Karpas-422 (cell line): ENCODE measurements around the gene LARGE1. TPM values are rescaled to one million over a fixed set of nuclear protein-coding genes. Genes with fewer than 3 reads are reported as not detected.

ENCODE experiments used
- DNase-seq: peaks from one replicate; pipeline ENCODE4 v3.0.0-alpha.2; 2015
- H2AFZ ChIP-seq: fragments of 200-600 bp; sonication (generic); 2 replicates; pipeline ENCODE4 v1.6.1; 2014; ENCODE audit warnings: antibody characterized with exemption, low read length, mixed read lengths
- H3K27ac ChIP-seq: fragments of 200-600 bp; sonication (generic); 2 replicates; pipeline ENCODE4 v1.5.1; 2014; ENCODE audit warnings: mild to moderate bottlenecking, low read length, moderate library complexity
- H3K27me3 ChIP-seq: fragments of 200-600 bp; sonication (generic); 2 replicates; pipeline ENCODE4 v1.6.1; 2014; ENCODE audit warnings: low read length, mixed read lengths
- H3K36me3 ChIP-seq: fragments of 200-600 bp; sonication (generic); 2 replicates; pipeline ENCODE4 v1.6.1; 2014; ENCODE audit warnings: low read length, mixed read lengths; ENCODE audit not compliant: insufficient read depth
- H3K4me1 ChIP-seq: fragments of 200-600 bp; sonication (generic); 2 replicates; pipeline ENCODE4 v1.6.1; 2014; ENCODE audit warnings: mild to moderate bottlenecking, low read length, mixed read lengths
- H3K4me2 ChIP-seq: fragments of 200-600 bp; sonication (generic); 2 replicates; pipeline ENCODE4 v1.6.1; 2014; ENCODE audit warnings: low read length, low read depth, mild to moderate bottlenecking; ENCODE audit not compliant: poor library complexity, severe bottlenecking
- H3K4me3 ChIP-seq: fragments of 200-600 bp; sonication (generic); 2 replicates; pipeline ENCODE4 v1.5.1; 2014; ENCODE audit warnings: mild to moderate bottlenecking, antibody characterized with exemption, low read length, mixed read lengths
- H3K79me2 ChIP-seq: fragments of 200-600 bp; sonication (generic); 2 replicates; pipeline ENCODE4 v1.6.1; 2014; ENCODE audit warnings: mild to moderate bottlenecking, low read length, mixed read lengths
- H3K9ac ChIP-seq: fragments of 200-600 bp; sonication (generic); 2 replicates; pipeline ENCODE4 v1.6.0; 2014; ENCODE audit warnings: low read length
- H3K9me2 ChIP-seq: fragments of 200-600 bp; sonication (generic), shearing (Covaris generic); replicated peaks from 2 replicates; pipeline ENCODE4 v1.6.0; 2014; ENCODE audit warnings: mild to moderate bottlenecking, low read length, moderate library complexity; ENCODE audit not compliant: insufficient read depth
- H3K9me3 ChIP-seq: fragments of 300-700, 200-600 bp; sonication (generic); 2 replicates; pipeline ENCODE4 v1.6.1; 2014; ENCODE audit warnings: low read length, mixed read lengths
- H4K20me1 ChIP-seq: fragments of 200-600 bp; sonication (generic); 2 replicates; pipeline ENCODE4 v1.6.1; 2014; ENCODE audit warnings: mild to moderate bottlenecking, antibody characterized with exemption, low read length, low read depth; ENCODE audit not compliant: insufficient read depth
- total RNA-seq: library from RNA; depleted of rRNA; stranded (reverse); fragments of >200 nt; shearing (Covaris generic); gene quantifications from 2 replicates; pipeline ENCODE4 v1.2.3, GENCODE V29; 2014; ENCODE audit warnings: low replicate concordance

The LARGE1 gene
- total RNA-seq, 1 experiment from 2014 or later, result 0.15 TPM

DNA sequence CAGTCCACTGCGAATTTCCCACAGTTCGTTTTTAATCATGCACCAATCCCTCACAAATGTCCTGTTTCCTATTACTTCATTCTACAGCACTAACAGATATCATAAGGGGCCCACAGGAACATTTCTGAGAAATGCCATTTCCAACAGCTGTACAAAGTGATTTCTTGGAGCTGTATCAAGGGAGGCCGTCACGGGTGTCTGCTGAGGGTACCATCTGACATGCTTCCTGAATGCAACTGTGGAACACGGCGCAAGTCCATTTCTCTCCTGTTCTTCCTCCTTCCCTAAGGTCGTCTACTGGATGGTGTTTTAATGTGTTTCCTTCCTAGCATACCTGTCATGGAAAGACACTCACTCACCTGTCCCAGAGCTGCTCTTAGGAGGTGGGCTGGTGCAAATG lies 320.7 kb downstream of the LARGE1 start:
- Histone ChIP-seq H3K79me2 (no peaks in the 10 kb centered on the region), H3K9me3 (no peaks in the 10 kb centered on the region)

DNA sequence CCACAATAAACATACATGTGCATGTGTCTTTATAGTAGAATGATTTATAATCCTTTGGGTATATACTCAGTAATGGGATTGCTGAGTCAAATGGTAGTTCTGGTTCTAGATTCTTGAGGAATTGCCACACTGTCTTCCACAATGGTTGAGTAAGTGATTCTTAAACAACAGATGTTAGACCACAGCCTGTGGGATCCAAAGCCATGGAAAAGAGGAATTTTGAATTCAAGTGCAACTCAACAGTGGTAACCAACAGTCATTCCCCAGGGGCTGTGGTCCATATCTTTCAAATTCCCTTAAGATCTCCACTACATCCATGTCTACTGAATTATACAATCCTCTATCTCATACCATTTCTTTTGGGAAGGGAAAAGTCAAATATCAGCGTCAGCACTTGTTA lies 321.5 kb downstream of the LARGE1 start:
- Histone ChIP-seq H3K9ac (no peak overlapping the region), H3K9me3 (no peaks in the 10 kb centered on the region), H3K79me2 (no peaks in the 10 kb centered on the region), H4K20me1 (no peaks in the 10 kb centered on the region), H3K4me2 (no peak overlapping the region), H3K36me3 (no peaks in the 10 kb centered on the region), H3K4me3 (no peak overlapping the region), H3K27ac (no peak overlapping the region), H3K9me2 (no peaks in the 10 kb centered on the region), H2AFZ (no peak overlapping the region), H3K4me1 (no peaks in the 10 kb centered on the region), H3K27me3 (no peaks in the 10 kb centered on the region)
- no peak for DNase-seq

More for the DNA sequence above, 320.7 kb downstream of the LARGE1 start:
- Histone ChIP-seq H3K4me3 (no peak overlapping the region), H3K27ac (no peak overlapping the region), H3K27me3 (no peaks in the 10 kb centered on the region), H3K36me3 (no peaks in the 10 kb centered on the region), H3K9me2 (no peaks in the 10 kb centered on the region), H2AFZ (no peak overlapping the region), H4K20me1 (no peaks in the 10 kb centered on the region), H3K4me2 (no peak overlapping the region), H3K4me1 (no peaks in the 10 kb centered on the region), H3K9ac (no peak overlapping the region)
- DNase-seq, result no peak

DNA sequence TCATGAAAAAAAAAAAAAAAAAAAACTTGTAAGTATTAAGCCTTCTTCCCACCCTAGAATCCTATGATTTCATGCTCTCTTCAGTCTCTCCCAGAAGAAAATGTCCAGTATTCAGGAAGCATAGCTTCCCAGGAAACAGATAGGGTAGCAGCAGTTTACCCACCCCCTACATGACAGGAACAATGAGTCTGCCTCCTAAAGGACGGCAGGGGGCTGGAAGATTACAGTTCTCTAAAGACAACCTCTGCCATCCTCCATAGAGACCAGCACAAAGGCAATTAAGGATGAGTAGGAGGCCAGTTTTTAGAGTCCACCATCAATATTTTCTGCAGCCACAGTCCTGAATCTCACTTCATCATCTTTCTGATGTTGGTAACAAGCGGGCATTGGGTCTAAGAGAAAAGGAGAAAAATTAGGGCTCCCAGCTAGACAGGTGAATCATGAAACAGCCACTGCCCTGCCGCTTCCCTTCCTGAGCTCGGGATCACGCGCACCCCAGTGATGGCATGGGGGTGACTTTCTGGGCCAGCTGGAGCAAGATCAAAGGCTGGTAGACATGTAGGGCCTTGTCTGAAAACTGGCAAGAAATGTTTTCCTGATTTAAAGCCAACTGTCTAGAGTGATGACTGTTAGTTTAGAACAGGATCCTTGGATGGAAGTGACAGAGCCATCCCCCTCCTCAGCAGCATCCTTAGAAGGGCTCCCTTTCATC lies 322.8 kb downstream of the LARGE1 start:
- Histone ChIP-seq H3K4me1 (no peaks in the 10 kb centered on the region), H3K27ac (no peak overlapping the region), H4K20me1 (no peaks in the 10 kb centered on the region), H3K36me3 (no peaks in the 10 kb centered on the region), H3K9me3 (no peaks in the 10 kb centered on the region), H3K9me2 (no peaks in the 10 kb centered on the region), H3K27me3 (no peaks in the 10 kb centered on the region), H3K4me2 (no peak overlapping the region), H3K79me2 (no peaks in the 10 kb centered on the region), H3K4me3 (no peak overlapping the region), H2AFZ (no peak overlapping the region), H3K9ac (no peak overlapping the region)
- DNase-seq, result no peak

DNA sequence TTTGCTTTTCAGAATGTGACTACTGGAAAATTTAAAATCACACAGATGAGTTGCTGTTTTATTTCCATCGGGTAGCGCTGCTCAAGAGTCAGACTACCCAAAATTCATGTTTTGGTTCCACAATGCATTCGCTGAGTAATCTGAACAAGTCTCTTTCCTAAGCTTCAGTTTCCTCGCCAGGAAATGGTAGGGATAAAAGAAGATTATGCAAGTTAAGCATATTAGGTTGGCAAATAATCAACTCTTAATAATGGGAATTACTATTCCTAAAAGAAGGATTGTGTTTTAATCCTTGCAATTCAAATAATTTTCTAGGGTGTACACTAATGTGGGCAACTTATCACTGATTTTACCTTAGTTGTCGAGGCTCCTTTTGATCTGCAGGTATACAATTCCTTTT lies 326.5 kb downstream of the LARGE1 start:
- Histone ChIP-seq H3K4me1 (no peaks in the 10 kb centered on the region), H3K9me3 (no peaks in the 10 kb centered on the region), H2AFZ (no peak overlapping the region)

DNA sequence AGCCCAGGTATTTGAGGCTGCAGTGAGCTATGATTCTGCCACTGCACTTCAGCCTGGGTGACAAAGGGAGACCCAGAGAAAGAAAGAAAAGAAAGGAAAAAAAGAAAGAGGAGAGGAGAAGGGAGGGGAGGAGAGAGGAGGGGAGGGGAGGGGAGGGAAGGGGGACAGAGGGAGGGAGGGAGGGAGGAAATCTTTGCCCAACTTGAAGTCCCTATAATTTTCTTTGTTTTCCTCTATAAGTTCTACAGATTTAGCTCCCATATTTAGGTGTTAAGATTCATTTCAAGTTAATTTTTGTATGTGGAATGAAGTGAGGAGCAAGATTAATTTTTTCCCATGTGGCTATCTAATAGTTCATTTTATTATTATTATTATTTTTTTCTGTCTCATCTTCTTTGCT lies 328.3 kb downstream of the LARGE1 start:
- H3K36me3 ChIP-seq, result no peaks in the 10 kb centered on the region
- H3K27ac ChIP-seq, result no peak overlapping the region
- H3K79me2 ChIP-seq, result no peaks in the 10 kb centered on the region
- H3K9ac ChIP-seq, result no peak overlapping the region
- no peaks in the 10 kb centered on the region for H3K9me2 ChIP-seq
- H3K9me3 ChIP-seq, result no peaks in the 10 kb centered on the region
- no peaks in the 10 kb centered on the region for H3K4me1 ChIP-seq
- H3K4me3 ChIP-seq, result no peak overlapping the region
- no peaks in the 10 kb centered on the region for H4K20me1 ChIP-seq
- DNase-seq, result no peak
- H3K27me3 ChIP-seq, result no peaks in the 10 kb centered on the region
- H2AFZ ChIP-seq, result no peak overlapping the region
- no peak overlapping the region for H3K4me2 ChIP-seq

More for the DNA sequence above, 326.5 kb downstream of the LARGE1 start:
- Histone ChIP-seq H3K4me3 (no peak overlapping the region), H3K9ac (no peak overlapping the region), H3K9me2 (no peaks in the 10 kb centered on the region), H3K27me3 (no peaks in the 10 kb centered on the region), H3K4me2 (no peak overlapping the region), H3K79me2 (no peaks in the 10 kb centered on the region), H4K20me1 (no peaks in the 10 kb centered on the region), H3K27ac (no peak overlapping the region), H3K36me3 (no peaks in the 10 kb centered on the region)
- DNase-seq, result no peak

DNA sequence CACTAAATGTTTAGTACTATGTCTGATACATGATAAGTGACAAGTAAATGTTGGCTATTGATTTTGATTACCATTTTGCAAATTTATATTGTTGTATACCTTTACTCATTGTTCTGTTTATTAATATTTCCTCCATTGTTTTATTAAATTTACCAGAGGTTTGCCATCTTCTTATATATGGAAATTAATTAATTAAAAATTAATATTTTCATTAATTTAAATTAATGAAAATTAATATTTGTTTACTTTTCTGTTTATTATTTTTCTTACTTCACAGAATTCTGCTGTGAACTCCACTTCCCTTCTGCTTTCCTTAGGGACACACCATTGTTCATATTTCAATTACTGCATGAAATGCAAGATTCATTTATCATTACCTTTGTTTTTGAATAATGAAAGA lies 331.0 kb downstream of the LARGE1 start:
- H3K79me2 ChIP-seq, result no peaks in the 10 kb centered on the region
- no peak overlapping the region for H3K27ac ChIP-seq
- H2AFZ ChIP-seq, result no peak overlapping the region
- no peaks in the 10 kb centered on the region for H3K9me3 ChIP-seq
- no peak overlapping the region for H3K4me2 ChIP-seq
- H3K4me1 ChIP-seq, result no peaks in the 10 kb centered on the region
- H4K20me1 ChIP-seq, result no peaks in the 10 kb centered on the region
- H3K36me3 ChIP-seq, result no peaks in the 10 kb centered on the region
- no peaks in the 10 kb centered on the region for H3K9me2 ChIP-seq
- H3K4me3 ChIP-seq, result no peak overlapping the region
- H3K27me3 ChIP-seq, result no peaks in the 10 kb centered on the region
- H3K9ac ChIP-seq, result no peak overlapping the region
- DNase-seq, result no peak

DNA sequence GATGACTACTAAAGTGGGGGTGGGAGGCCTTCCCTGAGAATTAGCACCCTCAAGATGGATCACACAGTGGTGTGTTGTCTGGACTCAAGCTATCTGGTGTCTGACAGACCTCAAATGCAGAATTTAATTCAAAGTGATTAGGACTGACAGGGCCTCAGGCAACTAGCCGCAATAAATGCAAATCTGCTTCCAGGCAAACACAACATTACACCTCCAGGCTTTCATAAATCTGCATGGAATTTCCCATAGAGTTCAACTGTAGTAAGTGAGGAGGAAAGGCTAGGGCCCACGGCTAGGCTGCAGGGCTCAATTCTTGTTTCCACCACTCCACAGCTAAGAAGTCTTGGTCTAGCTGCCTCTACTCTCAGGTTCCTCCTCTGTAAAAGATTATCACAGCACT lies 331.4 kb downstream of the LARGE1 start:
- no peaks in the 10 kb centered on the region for H4K20me1 ChIP-seq
- no peak for DNase-seq
- H3K4me1 ChIP-seq, result no peaks in the 10 kb centered on the region

DNA sequence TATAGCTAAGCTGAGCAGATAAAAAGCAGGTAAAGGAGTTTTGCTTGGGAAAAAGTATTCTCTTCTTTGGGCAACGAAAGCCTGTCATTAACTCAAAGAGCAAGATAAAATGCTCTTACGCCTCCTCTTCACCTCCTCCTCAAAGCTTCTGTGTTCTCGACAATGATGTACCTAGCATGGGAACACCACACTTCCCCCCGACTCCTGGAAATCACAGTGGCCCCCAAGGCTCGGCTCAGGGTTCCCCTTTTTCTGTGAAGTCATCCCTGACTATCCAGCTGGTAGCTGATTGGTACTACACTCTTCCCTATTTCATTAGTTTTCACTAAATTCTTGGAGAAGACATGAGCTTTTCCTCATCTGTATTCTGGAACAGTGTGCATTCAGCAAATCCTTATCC lies 336.1 kb downstream of the LARGE1 start:
- Histone ChIP-seq H3K9me2 (no peaks in the 10 kb centered on the region), H3K4me2 (no peak overlapping the region), H3K9ac (no peak overlapping the region), H3K27me3 (no peaks in the 10 kb centered on the region), H3K9me3 (no peaks in the 10 kb centered on the region), H3K79me2 (no peaks in the 10 kb centered on the region), H3K4me3 (no peak overlapping the region), H3K27ac (no peak overlapping the region), H3K4me1 (peaks cover 2% of the 10 kb centered on the region; the same call in 1 of the 2 replicates), H4K20me1 (no peaks in the 10 kb centered on the region), H2AFZ (no peak overlapping the region), H3K36me3 (no peaks in the 10 kb centered on the region)
- no peak for DNase-seq

More for the DNA sequence above, 331.4 kb downstream of the LARGE1 start:
- H3K27ac ChIP-seq, result no peak overlapping the region
- no peaks in the 10 kb centered on the region for H3K27me3 ChIP-seq
- H3K36me3 ChIP-seq, result no peaks in the 10 kb centered on the region
- no peak overlapping the region for H3K4me2 ChIP-seq
- no peaks in the 10 kb centered on the region for H3K9me2 ChIP-seq
- no peak overlapping the region for H3K4me3 ChIP-seq
- no peak overlapping the region for H3K9ac ChIP-seq
- H3K79me2 ChIP-seq, result no peaks in the 10 kb centered on the region
- no peaks in the 10 kb centered on the region for H3K9me3 ChIP-seq
- no peak overlapping the region for H2AFZ ChIP-seq
